ENCODE measurements around the gene ZNF438. TPM values are rescaled to one million over a fixed set of nuclear protein-coding genes. Genes with fewer than 3 reads are reported as not detected.

The ZNF438 gene
- total and polyA plus RNA-seq, 2 of the 8 experiments (the other 6 are each of a cell fraction or from before 2014, with no cell fraction given): 0.95 to 1.7 TPM

DNA sequence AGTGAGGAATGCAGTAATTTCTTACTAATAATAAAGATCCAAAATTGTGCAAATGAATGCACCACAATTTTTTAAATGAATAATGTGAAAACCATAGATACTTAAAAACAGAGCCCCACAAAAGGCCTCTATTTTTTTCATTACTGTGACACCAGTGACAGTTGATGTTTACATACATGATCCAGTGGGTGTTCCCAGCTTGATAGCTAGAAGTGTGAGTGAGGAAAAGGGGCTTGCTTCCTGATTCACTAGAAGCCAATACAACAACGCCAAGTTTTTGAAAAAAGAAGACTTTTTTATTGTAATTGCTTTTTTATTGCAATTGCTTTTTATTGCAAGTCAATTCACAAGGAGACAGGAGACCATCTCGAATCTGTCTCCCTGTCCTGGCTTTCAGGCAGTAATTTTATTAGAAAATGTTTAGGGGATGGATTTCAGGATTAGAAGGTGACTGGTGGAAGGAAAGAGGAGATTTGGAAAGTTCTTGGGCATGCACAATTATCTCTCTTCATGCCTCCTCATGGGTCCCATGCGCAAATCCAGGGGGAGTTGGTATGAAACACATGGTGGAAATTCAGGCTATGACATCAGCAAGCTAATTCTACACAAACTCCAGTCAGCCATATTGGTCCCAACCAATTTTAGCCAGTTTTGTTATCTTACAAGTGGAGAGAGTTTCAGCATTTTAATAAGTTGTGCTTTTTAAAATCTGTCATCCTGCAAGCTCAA, 44.4 kb upstream of the ZNF438 start:
- CTCF ChIA-PET (ENCODE audit: partially characterized antibody): no interaction called here
- no peak overlapping the region for H4K8ac ChIP-seq (ENCODE audit: extremely low read depth, insufficient read depth, low read length)
- H3K4me2 ChIP-seq (ENCODE audit: insufficient read depth in 1 of 2, low read depth in 2 of 2, low read length in 2 of 2): no peak overlapping the region
- FAIRE-seq: no peak
- no peak overlapping the region for H2BK15ac ChIP-seq (ENCODE audit: low read length)
- H3K27ac ChIP-seq (ENCODE audit: low read depth, low read length): no peak overlapping the region
- H4K20me1 ChIP-seq (replicated peaks in 1 of 2; ENCODE audit: control insufficient read depth in 1 of 2, insufficient read depth in 2 of 2, low read length in 2 of 2): no peaks in the 10 kb centered on the region
- H2AK5ac ChIP-seq (ENCODE audit: low read depth, low read length): no peak overlapping the region
- H3K23ac ChIP-seq (ENCODE audit: insufficient read length): no peak overlapping the region
- H3K4me3 ChIP-seq (ENCODE audit: extremely low read depth in 1 of 4, insufficient read depth in 2 of 4, low read depth in 3 of 4, low read length in 4 of 4): no peak overlapping the region
- H2BK5ac ChIP-seq (ENCODE audit: low read depth, low read length): no peak overlapping the region
- no peak overlapping the region for H2BK120ac ChIP-seq (replicated peaks; ENCODE audit: low read depth, low read length)
- no peak for DNase-seq (ENCODE audit: low read depth in 1 of 2, low spot score in 2 of 2)
- TF ChIP-seq SRF (IDR thresholded peaks at IDR 0.05; ENCODE audit: low read depth, low read length): no peak
- H3K9me3 ChIP-seq (ENCODE audit: insufficient read depth in 2 of 2, low read depth in 1 of 2, low read length in 1 of 2): no peaks in the 10 kb centered on the region
- WGBS, 2 experiments (ENCODE audit: extremely low coverage in 1 of 2, insufficient coverage in 1 of 2, insufficient read length in 1 of 2, insufficient replicate concordance in 2 of 2, low coverage in 1 of 2, low lambda C conversion rate in 2 of 2, missing lambda C conversion rate in 1 of 2): 89% methylated on average over 3 of the region's 3 CpGs; no CpG with 5 or more reads in 1 of the 2 experiments
- H4K91ac ChIP-seq (replicated peaks; ENCODE audit: insufficient read length, low read length): no peak overlapping the region
- no peak overlapping the region for H3K18ac ChIP-seq (ENCODE audit: extremely low read depth, low read length)
- H3K9ac ChIP-seq (replicated peaks in 1 of 4; ENCODE audit: extremely low read depth in 1 of 4, low read depth in 3 of 4, low read length in 3 of 4): no peak overlapping the region
- no peak overlapping the region for H3K56ac ChIP-seq (replicated peaks; ENCODE audit: insufficient read length, low read depth, low read length)
- no peaks in the 10 kb centered on the region for H3K27me3 ChIP-seq (replicated peaks in 1 of 4; ENCODE audit: control insufficient read depth in 3 of 4, extremely low read depth in 1 of 4, insufficient read depth in 3 of 4, low read length in 3 of 4)
- peaks cover 2 to 8% (median 6%) of the 10 kb centered on the region in 4 experiments; a peak in 3 of 7 replicates for H3K4me1 ChIP-seq (replicated peaks in 1 of 4; ENCODE audit: control insufficient read depth in 3 of 4, insufficient read depth in 4 of 4, low read length in 3 of 4)
- no peaks in the 10 kb centered on the region for H3K79me2 ChIP-seq (ENCODE audit: control insufficient read depth in 1 of 2, insufficient read depth in 2 of 2, low read length in 2 of 2)
- H2BK20ac ChIP-seq (ENCODE audit: low read length): no peak overlapping the region
- no peaks in the 10 kb centered on the region for H3K79me1 ChIP-seq (ENCODE audit: low read depth, low read length)
- peaks cover 0 to 2% (median 0%) of the 10 kb centered on the region in 4 experiments; a peak in 1 of 8 replicates for H3K36me3 ChIP-seq (ENCODE audit: control insufficient read depth in 2 of 4, insufficient read depth in 4 of 4, low read length in 3 of 4)
- no peak overlapping the region for H3K4ac ChIP-seq (replicated peaks; ENCODE audit: insufficient read length, low read depth, low read length)
- POLR2A ChIA-PET (ENCODE audit: partially characterized antibody): no interaction called here
- H4K5ac ChIP-seq (ENCODE audit: insufficient read length, low read depth, low read length): no peak overlapping the region
- H3K23me2 ChIP-seq (ENCODE audit: low read depth, low read length): no peaks in the 10 kb centered on the region
- no peak overlapping the region for H3K14ac ChIP-seq (ENCODE audit: insufficient read length)
- H2BK12ac ChIP-seq (ENCODE audit: low read depth, low read length): no peak overlapping the region
- no peak overlapping the region for H2AFZ ChIP-seq (ENCODE audit: low read length)
